HS-27A (cell line): Measurements from ENCODE around the gene BBS9.
"Not testable (repeated sequence)": the region's sequence is repeated elsewhere in the genome, so short reads cannot be mapped to it uniquely, and the experiment has no call there.

Experiments used
- DNase-seq: peaks from one replicate; pipeline ENCODE4 v3.0.0-alpha.2; 2012; ENCODE audit warnings: low read depth, missing footprints

The BBS9 gene

DNA sequence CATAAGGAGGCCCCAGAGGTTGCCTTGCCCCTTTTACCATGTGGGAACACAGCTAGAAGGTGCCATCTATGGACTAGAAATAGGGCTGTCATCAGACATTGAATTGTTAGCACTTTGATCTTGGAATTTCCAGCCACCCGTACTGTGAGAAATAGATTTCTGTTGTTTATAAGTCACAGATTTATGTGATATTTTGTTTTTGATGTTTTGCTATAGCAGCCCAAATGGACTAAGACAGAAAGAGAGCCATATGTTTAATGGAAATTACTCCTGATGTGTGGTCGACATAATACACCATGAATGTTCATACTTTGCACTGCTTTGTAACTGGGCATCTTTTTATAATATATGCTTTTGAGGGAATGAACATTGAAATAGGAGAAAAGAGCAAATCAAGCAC lies 302.2 kb downstream of the BBS9 start:
- no peak for DNase-seq

DNA sequence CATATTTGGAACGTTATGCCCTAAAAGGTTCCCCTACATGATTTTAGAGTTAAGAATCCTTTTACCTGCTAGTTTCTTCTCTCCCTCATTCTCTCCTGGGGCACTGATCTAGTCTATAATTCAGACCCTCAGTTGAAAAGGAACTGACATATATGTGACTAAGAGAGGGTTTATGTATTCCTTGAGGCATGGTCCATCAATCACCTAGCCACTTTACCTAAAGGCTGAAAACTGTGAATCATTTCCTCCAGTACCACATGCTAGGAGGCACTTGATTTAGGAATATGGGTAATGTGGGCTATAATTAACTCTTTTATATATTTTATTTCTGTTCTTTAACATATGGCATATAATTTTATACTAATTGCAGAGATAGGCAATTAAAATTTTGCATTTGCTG lies 303.5 kb downstream of the BBS9 start:
- DNase-seq = no peak

DNA sequence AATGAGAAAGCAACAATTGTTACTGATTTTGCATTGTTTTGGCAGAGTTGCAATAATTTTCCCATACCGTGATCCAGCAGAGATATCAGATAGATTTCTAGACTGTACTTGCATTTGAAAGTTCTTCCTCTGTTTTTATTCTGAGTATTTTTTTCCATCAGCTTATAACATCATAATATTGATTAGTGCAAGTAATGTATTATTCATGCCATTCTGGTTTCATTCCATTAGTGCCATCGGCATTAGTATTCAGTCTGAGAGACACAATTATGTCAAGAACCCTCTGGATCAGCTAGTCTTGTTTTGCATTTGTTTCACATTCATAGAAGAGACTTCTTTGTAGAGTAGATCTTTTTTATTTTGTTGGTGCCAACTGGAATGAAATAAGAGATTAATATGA lies 304.0 kb downstream of the BBS9 start:
- no peak for DNase-seq

DNA sequence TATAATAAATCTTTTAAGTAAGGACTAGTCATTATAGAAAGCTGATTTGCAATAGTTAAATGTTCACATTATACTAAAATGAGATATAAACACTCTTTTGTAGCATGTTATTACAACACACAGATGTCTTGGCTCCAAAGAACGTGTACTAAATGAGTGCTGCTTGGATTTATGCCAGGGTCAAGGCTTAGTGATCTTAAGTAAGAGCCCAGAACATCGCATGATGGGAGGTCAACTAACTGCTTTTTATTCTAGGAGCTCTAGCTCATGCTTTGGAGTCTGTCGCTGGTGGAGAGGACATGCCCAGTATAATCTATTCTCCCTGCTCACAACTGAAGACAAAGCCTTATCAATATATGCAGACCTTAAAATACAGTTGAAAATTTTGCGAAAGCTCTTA lies 315.1 kb downstream of the BBS9 start:
- no peak for DNase-seq

- no peak for DNase-seq
These were observed 317.2 kb downstream of the BBS9 start for GRCh38 chr7:33446551-33446950.

DNA sequence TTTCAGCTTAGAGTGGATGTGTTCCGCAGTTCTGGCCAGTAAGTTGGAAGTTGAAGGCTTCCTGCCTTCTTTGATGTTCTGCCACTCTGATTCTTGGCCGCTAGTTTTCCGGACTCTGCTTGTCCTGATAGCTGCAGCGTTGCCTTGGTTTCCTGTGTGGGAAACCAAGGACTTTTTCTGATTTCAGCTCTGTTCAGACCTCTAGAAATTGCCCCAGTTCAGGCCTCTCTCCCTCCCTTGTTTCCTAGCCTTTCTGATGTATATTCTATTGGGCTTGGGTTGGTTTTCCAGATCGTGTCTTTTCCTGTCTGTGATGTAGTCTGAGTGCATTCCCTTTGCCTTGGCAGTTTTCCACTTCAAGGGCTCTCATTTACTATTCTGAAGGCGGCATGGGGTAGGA lies 318.7 kb downstream of the BBS9 start:
- no peak for DNase-seq

- DNase-seq = no peak
These were observed 320.5 kb downstream of the BBS9 start for GRCh38 chr7:33449847-33450246.

DNA sequence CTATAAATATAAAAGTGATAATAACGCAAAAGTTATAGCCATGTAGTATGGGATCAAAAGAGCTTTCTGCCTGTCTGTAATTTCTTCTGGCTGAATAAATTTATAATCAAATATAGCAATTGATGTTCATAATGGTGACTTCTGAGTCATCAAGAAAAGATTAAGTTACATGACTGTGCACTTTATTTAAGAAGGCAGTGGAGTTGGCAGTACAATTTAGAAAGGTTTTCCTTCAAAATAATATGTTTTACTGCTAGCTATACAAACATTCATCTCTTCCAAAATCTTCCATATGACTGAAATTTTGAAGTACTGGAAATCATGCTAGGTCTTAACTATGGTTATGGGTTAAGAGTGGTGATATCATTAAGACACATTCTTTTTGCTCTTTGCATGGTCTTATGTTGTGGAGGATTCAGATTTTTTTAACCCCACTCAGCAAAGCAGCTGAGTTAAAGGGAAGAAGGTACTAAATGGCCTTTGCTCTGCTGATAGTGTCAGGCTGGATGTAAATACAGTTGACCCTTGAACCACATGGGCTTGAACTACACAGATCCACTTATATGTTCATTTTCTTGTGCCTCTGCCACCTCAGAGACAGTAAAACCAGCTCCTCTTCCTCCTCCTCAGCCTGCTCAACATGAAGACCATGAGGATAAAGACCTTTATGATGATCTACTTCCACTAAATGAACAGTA lies 323.6 kb downstream of the BBS9 start:
- DNase-seq = no peak

DNA sequence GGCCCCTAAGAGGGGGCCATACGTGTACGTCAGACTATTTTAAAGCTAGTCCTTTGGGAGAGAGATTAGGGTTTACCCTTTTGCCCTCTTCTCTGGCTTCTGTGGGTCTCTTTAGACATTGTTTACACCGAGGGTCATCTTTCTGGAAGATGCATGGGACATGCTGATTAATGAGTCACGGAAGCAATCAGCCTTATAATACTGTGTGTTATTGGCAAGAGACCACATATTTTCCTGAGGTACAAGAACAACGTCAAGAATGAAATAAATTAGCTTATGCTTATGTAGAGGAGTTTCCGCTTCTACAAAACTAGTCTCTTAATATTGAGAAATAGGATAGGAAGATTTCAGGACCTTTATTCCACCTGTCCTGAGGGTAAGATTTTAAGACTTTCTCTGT lies 327.7 kb downstream of the BBS9 start:
- DNase-seq = no peak

DNA sequence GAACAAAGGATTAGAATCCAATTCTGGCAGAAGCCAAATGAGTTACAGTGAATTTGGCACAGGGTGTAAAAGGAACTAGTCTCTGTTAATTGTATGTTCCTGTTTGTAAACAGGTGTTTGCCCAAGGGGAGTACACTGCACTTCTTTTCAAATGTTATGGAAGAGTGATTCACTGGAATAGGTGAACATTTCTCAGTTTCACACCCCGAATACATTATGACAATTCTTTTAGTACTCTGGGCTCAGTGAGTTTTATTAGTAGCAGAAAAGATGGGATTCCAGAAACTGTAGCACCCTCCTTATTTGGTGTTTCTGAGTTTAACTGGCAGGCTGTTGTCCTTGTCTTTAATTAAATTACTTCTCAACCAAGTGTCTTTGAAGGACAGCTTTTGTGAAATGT lies 329.2 kb downstream of the BBS9 start:
- no peak for DNase-seq

DNA sequence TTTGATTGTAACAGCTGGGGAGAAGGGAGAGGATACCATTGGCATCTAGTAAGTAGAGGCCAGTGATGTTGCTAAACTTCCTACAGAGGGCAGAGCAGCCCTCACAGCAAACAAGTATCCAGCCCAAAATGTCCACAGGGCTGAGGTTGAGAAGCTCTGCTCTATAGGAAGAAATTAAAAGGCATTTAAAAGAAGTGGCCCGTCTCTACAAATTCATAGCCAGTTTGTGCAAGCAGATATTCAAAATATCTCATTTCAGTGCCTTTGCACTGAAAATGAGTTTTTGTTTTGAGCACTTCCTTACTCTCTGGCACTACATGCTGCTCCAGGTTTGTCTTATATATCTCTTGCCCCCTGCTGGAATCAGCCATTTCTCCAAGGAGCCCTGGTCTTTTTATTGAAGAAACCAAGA lies 330.0 kb downstream of the BBS9 start:
- DNase-seq = peak; percentile 30

- DNase-seq = no peak
These were observed 333.8 kb downstream of the BBS9 start for GRCh38 chr7:33463131-33463530.

- DNase-seq = no peak
These were observed 336.8 kb downstream of the BBS9 start for GRCh38 chr7:33466203-33466602.

GRCh38 chr7:33471636-33472242 lies 342.4 kb downstream of the BBS9 start:
- no peak for DNase-seq

GRCh38 chr7:33472348-33473025 lies 343.1 kb downstream of the BBS9 start:
- no peak for DNase-seq

DNA sequence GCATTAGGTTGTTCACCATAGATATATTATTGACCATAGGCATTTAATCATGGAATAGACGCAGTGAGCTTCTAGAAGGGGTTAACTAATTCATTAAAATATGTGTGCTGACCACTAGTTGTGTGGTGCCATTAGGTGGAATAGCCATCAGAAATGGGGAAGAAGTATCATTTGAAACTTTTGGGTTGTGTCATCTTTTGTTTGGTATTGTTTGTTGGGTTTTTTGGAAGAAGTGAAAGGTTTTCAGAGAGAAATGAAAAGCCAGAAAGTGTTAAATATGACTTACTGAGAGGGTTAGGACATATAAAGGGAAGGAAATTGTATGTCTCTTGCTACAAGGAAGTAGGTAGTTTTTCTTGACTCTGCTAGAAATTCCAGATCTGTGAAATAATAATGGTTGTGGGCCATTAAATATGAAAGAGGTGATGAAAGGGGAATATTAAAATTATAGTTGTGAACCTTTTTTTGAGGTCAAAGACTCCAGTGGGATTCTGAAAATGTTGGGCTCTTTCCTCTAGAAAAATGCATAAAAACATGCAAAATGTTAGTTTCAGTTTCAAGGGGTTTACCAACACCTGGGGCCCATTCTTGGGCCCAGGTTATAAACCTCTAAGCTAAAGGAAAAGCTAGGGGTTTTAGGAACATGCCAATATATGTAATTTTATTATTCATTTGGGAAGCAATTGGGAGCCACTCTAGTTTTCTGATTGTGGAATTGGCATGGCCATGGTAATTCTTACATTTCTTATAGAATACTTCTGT lies 348.5 kb downstream of the BBS9 start:
- no peak for DNase-seq

GRCh38 chr7:33484476-33484875 lies 355.1 kb downstream of the BBS9 start:
- DNase-seq = not testable (repeated sequence)

DNA sequence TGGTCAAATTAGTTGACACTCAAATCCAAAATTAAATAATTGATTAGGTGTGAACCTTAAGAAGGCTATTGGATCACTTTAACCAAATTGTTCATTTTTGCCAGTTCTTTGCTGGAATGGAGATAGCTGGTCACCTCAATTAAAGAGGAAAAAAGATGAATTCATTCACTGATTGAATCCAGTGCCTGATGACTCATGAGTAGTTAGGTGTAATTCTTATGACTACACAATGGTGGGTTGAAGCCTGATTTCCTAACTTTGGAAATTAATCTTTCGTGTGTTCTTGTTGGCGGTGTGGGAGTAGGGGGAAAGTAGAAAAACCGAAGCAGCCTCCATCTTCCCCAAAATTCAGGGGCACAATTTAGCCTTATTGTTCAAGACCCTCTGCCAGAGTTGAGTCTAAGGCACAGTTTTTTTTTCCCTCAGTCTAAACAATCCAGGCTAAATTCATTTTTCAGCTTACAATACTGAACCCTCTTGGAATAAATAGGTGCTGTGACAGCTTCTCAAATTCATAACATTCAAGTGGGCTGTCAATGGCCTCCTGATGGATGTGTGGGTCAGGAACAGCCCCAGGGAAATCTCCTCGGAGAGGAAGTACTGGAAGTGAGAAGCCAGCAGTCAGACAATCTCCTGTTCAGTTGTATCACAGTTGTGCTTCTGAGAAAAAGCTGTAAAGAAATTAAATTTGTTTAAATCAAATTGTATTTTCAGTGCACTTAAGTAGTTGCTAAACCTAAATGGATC lies 356.6 kb downstream of the BBS9 start:
- DNase-seq = no peak

DNA sequence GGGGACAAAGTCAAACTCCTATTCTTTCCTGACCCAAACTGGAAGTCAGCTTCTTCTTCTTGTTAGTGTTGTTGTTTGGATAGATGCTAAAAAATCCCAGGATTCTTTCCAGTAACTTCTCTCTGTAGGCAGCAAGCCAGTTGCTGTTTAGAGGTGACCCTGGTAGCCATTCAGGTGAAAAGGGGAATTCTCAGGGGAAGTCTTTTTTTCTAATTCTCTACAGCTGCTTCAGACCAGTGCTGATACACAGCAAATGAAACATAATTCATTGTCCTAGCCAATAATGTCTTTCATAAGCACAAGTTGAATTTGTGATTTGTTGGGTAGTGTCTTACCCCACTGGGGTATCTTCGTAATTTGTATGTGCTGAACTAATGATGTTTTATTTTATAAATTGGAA lies 357.3 kb downstream of the BBS9 start:
- no peak for DNase-seq

GRCh38 chr7:33487998-33488682 lies 358.8 kb downstream of the BBS9 start:
- no peak for DNase-seq

- no peak for DNase-seq
These were observed 365.1 kb downstream of the BBS9 start for GRCh38 chr7:33494474-33494873.
